Measurements from ENCODE around the gene CTCF. TPM values are rescaled to one million over a fixed set of nuclear protein-coding genes. Genes with fewer than 3 reads are reported as not detected.
A peak's percentile ranks its signal among the peaks of the same experiment; 100 is the strongest.

CTCF gene
- total RNA-seq, 1 experiment from 2014 or later = 33.1 TPM

GRCh38 chr16:67579686-67580085 is 17.4 kb downstream of the CTCF start:
- H3K27me3 ChIP-seq (ENCODE audit: control insufficient read depth, insufficient read depth, low read length) = no peaks in the 10 kb centered on the region
- DNase-seq (ENCODE audit: low read depth, low spot score) (no peak), ATAC-seq (no peak)
- ChIA-PET CTCF (no interaction called here), POLR2A (no interaction called here)
- intact Hi-C loops (cut with micrococcal nuclease; ENCODE audit: unreplicated experiment) = no loop called here
- no peak overlapping the region for H3K27ac ChIP-seq (ENCODE audit: low read length)
- no TSS peak for BruUV-seq (replicated peaks)
- no peaks in the 10 kb centered on the region for H3K9me3 ChIP-seq (ENCODE audit: control insufficient read depth, insufficient read depth, low read depth, low read length)
- in situ Hi-C loops (cut with HindIII; ENCODE audit: low pct_unique_long_range_greater_than_20kb, low sequenced_read_pairs) = no loop called here
- no peak for TF ChIP-seq SIN3A (IDR thresholded peaks at IDR 0.05; ENCODE audit: borderline replicate concordance, insufficient read depth, low read depth, low read length)
- no peak for TF ChIP-seq TCF7L2 (IDR thresholded peaks at IDR 0.05; ENCODE audit: low read depth, low read length)
- TF ChIP-seq POLR2AphosphoS5 (IDR thresholded peaks at IDR 0.05; ENCODE audit: low read depth, low read length) = no peak
- TF ChIP-seq, protein P1, sequence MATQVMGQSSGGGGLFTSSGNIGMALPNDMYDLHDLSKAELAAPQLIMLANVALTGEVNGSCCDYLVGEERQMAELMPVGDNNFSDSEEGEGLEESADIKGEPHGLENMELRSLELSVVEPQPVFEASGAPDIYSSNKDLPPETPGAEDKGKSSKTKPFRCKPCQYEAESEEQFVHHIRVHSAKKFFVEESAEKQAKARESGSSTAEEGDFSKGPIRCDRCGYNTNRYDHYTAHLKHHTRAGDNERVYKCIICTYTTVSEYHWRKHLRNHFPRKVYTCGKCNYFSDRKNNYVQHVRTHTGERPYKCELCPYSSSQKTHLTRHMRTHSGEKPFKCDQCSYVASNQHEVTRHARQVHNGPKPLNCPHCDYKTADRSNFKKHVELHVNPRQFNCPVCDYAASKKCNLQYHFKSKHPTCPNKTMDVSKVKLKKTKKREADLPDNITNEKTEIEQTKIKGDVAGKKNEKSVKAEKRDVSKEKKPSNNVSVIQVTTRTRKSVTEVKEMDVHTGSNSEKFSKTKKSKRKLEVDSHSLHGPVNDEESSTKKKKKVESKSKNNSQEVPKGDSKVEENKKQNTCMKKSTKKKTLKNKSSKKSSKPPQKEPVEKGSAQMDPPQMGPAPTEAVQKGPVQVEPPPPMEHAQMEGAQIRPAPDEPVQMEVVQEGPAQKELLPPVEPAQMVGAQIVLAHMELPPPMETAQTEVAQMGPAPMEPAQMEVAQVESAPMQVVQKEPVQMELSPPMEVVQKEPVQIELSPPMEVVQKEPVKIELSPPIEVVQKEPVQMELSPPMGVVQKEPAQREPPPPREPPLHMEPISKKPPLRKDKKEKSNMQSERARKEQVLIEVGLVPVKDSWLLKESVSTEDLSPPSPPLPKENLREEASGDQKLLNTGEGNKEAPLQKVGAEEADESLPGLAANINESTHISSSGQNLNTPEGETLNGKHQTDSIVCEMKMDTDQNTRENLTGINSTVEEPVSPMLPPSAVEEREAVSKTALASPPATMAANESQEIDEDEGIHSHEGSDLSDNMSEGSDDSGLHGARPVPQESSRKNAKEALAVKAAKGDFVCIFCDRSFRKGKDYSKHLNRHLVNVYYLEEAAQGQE (IDR thresholded peaks at IDR 0.05; ENCODE audit: insufficient read depth in 1 of 2, low read depth in 2 of 2, low read length in 1 of 2) = no peak
- TF ChIP-seq CTCF (IDR thresholded peaks at IDR 0.05) = no peak
- H3K36me3 ChIP-seq (ENCODE audit: control insufficient read depth, insufficient read depth, low read length) = no peaks in the 10 kb centered on the region
- H3K4me1 ChIP-seq (ENCODE audit: control insufficient read depth, insufficient read depth, low read length) = no peaks in the 10 kb centered on the region
- no peak overlapping the region for H3K4me3 ChIP-seq (ENCODE audit: low read depth in 2 of 2, low read length in 2 of 2)

DNA sequence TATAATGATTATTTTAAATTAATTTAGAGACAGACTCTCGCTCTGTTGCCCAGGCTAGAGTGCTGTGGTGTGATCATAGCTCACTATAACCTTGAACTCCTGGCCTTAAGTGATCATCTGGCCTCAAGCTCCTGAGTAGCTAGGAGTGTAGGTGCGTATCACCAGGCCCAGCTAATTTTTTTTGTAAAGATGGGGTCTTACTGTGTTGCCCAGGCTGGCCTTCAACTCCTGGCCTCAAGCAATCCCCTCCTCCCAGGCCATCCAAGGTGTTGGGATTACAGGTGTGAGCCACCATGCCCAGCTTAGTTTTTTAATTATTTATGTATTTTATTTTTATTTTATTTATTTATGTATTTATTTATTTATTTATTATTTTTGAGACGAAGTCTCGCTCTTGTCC is 17.9 kb downstream of the CTCF start:
- Histone ChIP-seq H3K36me3 (ENCODE audit: control insufficient read depth, insufficient read depth, low read length) (no peaks in the 10 kb centered on the region), H3K4me3 (ENCODE audit: low read depth in 2 of 2, low read length in 2 of 2) (no peak overlapping the region), H3K27ac (ENCODE audit: low read length) (no peak overlapping the region), H3K4me1 (ENCODE audit: control insufficient read depth, insufficient read depth, low read length) (no peaks in the 10 kb centered on the region), H3K27me3 (ENCODE audit: control insufficient read depth, insufficient read depth, low read length) (no peaks in the 10 kb centered on the region), H3K9me3 (ENCODE audit: control insufficient read depth, insufficient read depth, low read depth, low read length) (no peaks in the 10 kb centered on the region)
- POLR2A ChIA-PET = no interaction called here
- TF ChIP-seq, protein P1 (IDR thresholded peaks at IDR 0.05; ENCODE audit: insufficient read depth in 1 of 2, low read depth in 2 of 2, low read length in 1 of 2) = no peak
- TF ChIP-seq TCF7L2 (IDR thresholded peaks at IDR 0.05; ENCODE audit: low read depth, low read length) (no peak), CTCF (IDR thresholded peaks at IDR 0.05) (no peak), POLR2AphosphoS5 (IDR thresholded peaks at IDR 0.05; ENCODE audit: low read depth, low read length) (no peak), SIN3A (IDR thresholded peaks at IDR 0.05; ENCODE audit: borderline replicate concordance, insufficient read depth, low read depth, low read length) (no peak)
- BruUV-seq (replicated peaks) = TSS peak; percentile 56
- intact Hi-C loops (cut with micrococcal nuclease; ENCODE audit: unreplicated experiment) (no loop called here), in situ Hi-C loops (cut with HindIII; ENCODE audit: low pct_unique_long_range_greater_than_20kb, low sequenced_read_pairs) (no loop called here)
- DNase-seq (ENCODE audit: low read depth, low spot score) (no peak), ATAC-seq (no peak)
- CTCF ChIA-PET = interaction anchor here (0.7 kb wide), 1 partner anchor 31 kb away, joined by 6 read pairs; no protein-coding TSS in a partner anchor

Data from Panc1 (cell line).